Left colon (tissue), 2 donors: ENCODE data around the gene NPHP4. TPM values are rescaled to one million over a fixed set of nuclear protein-coding genes. Genes with fewer than 3 reads are reported as not detected.
A peak's percentile ranks its signal among the peaks of the same experiment; 100 is the strongest.

Source experiments
- ATAC-seq: fragments of 200-7000 bp; cut with Tn5 transposase; one replicate; pipeline ENCODE4 v1.9.1; 2020; ENCODE audit warnings: mild to moderate bottlenecking, moderate library complexity
- DNase-seq, 2 donors: peaks; one replicate each; pipeline ENCODE4 v3.0.0-alpha.2; 2020
- intact Hi-C, 2 donors: fragments of 100-400 bp; cut with DNase I in 1 of 2; cut with micrococcal nuclease in 1 of 2; formaldehyde crosslinking; loops; one replicate each; pipeline versions ENCODE4 v1.11.2 to v1.14.0; 2022; cut with DNase I, micrococcal nuclease
- total RNA-seq, 2 donors: library from RNA; stranded (reverse); fragmentation: NEBNext Ultra II Directional; extraction: Animal tissue kit (Norgen Biotek cat#: 25700); gene quantifications; one replicate each; pipeline ENCODE4 v1.2.1, GENCODE V29; 2021
- donor health status: DM: no; HTN: no; CAD: no.
- donor health status: DM: yes; HTN: yes; CAD: no.

The NPHP4 gene
- total RNA-seq, 2 donors from 2014 or later = 7.6 to 8.5 TPM

- DNase-seq = no peak
- no peak for ATAC-seq
- intact Hi-C loops = no loop called here
Observed at GRCh38 chr1:5978452-5978851, 13.8 kb downstream of the NPHP4 start.

- DNase-seq = no peak
- intact Hi-C loops = no loop called here
- no peak for ATAC-seq
Observed at GRCh38 chr1:5977494-5978444, 14.5 kb downstream of the NPHP4 start.

- DNase-seq (no peak), ATAC-seq (no peak)
- intact Hi-C loops = no loop called here
Observed at GRCh38 chr1:5976726-5977493, 15.3 kb downstream of the NPHP4 start.

GRCh38 chr1:5976231-5976630, 16.0 kb downstream of the NPHP4 start:
- no peak for DNase-seq
- intact Hi-C loops = no loop called here
- no peak for ATAC-seq

GRCh38 chr1:5975133-5975880, 16.9 kb downstream of the NPHP4 start:
- intact Hi-C loops = no loop called here
- DNase-seq (peak in 1 of 2 donors; percentile 59), ATAC-seq (peak; percentile 91)

- intact Hi-C loops = no loop called here
Observed at GRCh38 chr1:5974631-5975030, 17.6 kb downstream of the NPHP4 start.

GRCh38 chr1:5973771-5974170, 18.5 kb downstream of the NPHP4 start:
- no peak for DNase-seq
- intact Hi-C loops = no loop called here
- no peak for ATAC-seq

More at GRCh38 chr1:5974631-5975030, 17.6 kb downstream of the NPHP4 start:
- no peak for ATAC-seq
- DNase-seq = no peak

GRCh38 chr1:5972198-5972520, 20.1 kb downstream of the NPHP4 start:
- DNase-seq (no peak), ATAC-seq (no peak)
- intact Hi-C loops = no loop called here

GRCh38 chr1:5971471-5972197, 20.6 kb downstream of the NPHP4 start:
- DNase-seq (no peak), ATAC-seq (no peak)
- intact Hi-C loops = no loop called here

- peak; percentile 76 for ATAC-seq
- intact Hi-C loops = no loop called here
- DNase-seq = no peak
Observed at GRCh38 chr1:5970610-5971273, 21.5 kb downstream of the NPHP4 start.

- intact Hi-C loops = no loop called here
- ATAC-seq (no peak), DNase-seq (no peak)
Observed at GRCh38 chr1:5969168-5969567, 23.1 kb downstream of the NPHP4 start.

- ATAC-seq (no peak), DNase-seq (no peak)
- intact Hi-C loops = no loop called here
Observed at GRCh38 chr1:5968161-5968736, 24.0 kb downstream of the NPHP4 start.

- intact Hi-C loops = no loop called here
- ATAC-seq (no peak), DNase-seq (no peak)
Observed at GRCh38 chr1:5967351-5968160, 24.7 kb downstream of the NPHP4 start.

GRCh38 chr1:5966543-5967205, 25.6 kb downstream of the NPHP4 start:
- intact Hi-C loops = no loop called here
- DNase-seq = no peak
- ATAC-seq = no peak

GRCh38 chr1:5965586-5966131, 26.6 kb downstream of the NPHP4 start:
- no peak for ATAC-seq
- intact Hi-C loops = no loop called here
- no peak for DNase-seq
